Duodenal mucosa (tissue), 2 donors: ENCODE measurements around the gene FSTL5.

Experiments used
- H3K27ac ChIP-seq: one replicate; pipeline ENCODE4 v1.7.0; 2013; ENCODE audit warnings: low read depth, low read length
- H3K27me3 ChIP-seq, 2 donors: one replicate each; pipeline ENCODE4 v1.7.0; 2013; ENCODE audit warnings: low read length in 2 of 2, control low read depth in 1 of 2; ENCODE audit not compliant: insufficient read depth in 2 of 2, control insufficient read depth in 1 of 2
- H3K36me3 ChIP-seq, 2 donors: one replicate each; pipeline ENCODE4 v1.7.0; 2013; ENCODE audit warnings: low read length in 2 of 2, control low read depth in 1 of 2; ENCODE audit not compliant: insufficient read depth in 2 of 2, control insufficient read depth in 1 of 2
- H3K4me1 ChIP-seq, 2 donors: one replicate each; pipeline ENCODE4 v1.7.0; 2013; ENCODE audit warnings: low read length in 2 of 2, control low read depth in 1 of 2; ENCODE audit not compliant: insufficient read depth in 2 of 2, control insufficient read depth in 1 of 2
- H3K4me3 ChIP-seq, 2 donors: one replicate each; pipeline ENCODE4 v1.7.0; 2013; ENCODE audit warnings: low read length in 2 of 2, low read depth in 1 of 2
- H3K9ac ChIP-seq, 2 donors: one replicate each; pipeline ENCODE4 v1.7.0; 2013; ENCODE audit warnings: low read length in 2 of 2, low read depth in 1 of 2
- H3K9me3 ChIP-seq, 2 donors: one replicate each; pipeline ENCODE4 v1.7.0; 2013; ENCODE audit warnings: low read length in 2 of 2, control low read depth in 1 of 2; ENCODE audit not compliant: control insufficient read depth in 1 of 2

The FSTL5 gene

GRCh38 chr4:161881370-161881769 lies 282.4 kb downstream of the FSTL5 start:
- Histone ChIP-seq H3K4me3 (no peak overlapping the region), H3K9me3 (no peaks in the 10 kb centered on the region), H3K36me3 (no peaks in the 10 kb centered on the region), H3K4me1 (no peaks in the 10 kb centered on the region), H3K27ac (no peak overlapping the region), H3K9ac (no peak overlapping the region), H3K27me3 (no peaks in the 10 kb centered on the region)

GRCh38 chr4:161869511-161869910 lies 294.3 kb downstream of the FSTL5 start:
- H3K9ac ChIP-seq, result no peak overlapping the region
- no peak overlapping the region for H3K4me3 ChIP-seq
- H3K4me1 ChIP-seq, result no peaks in the 10 kb centered on the region
- H3K27ac ChIP-seq, result no peak overlapping the region
- H3K9me3 ChIP-seq, result no peaks in the 10 kb centered on the region
- no peaks in the 10 kb centered on the region for H3K27me3 ChIP-seq
- no peaks in the 10 kb centered on the region for H3K36me3 ChIP-seq

- H3K27ac ChIP-seq, result no peak overlapping the region
- H3K27me3 ChIP-seq, result no peaks in the 10 kb centered on the region
- peaks cover 0 to 3% of the 10 kb centered on the region in 2 donors for H3K9me3 ChIP-seq
- H3K9ac ChIP-seq, result no peak overlapping the region
- no peak overlapping the region for H3K4me3 ChIP-seq
- no peaks in the 10 kb centered on the region for H3K4me1 ChIP-seq
- no peaks in the 10 kb centered on the region for H3K36me3 ChIP-seq
These were observed 307.0 kb downstream of the FSTL5 start for GRCh38 chr4:161856711-161857326.

GRCh38 chr4:161850631-161851030 lies 313.2 kb downstream of the FSTL5 start:
- Histone ChIP-seq H3K9me3 (peaks cover 0 to 13% of the 10 kb centered on the region in 2 donors), H3K9ac (no peak overlapping the region), H3K36me3 (no peaks in the 10 kb centered on the region), H3K4me3 (no peak overlapping the region), H3K27me3 (no peaks in the 10 kb centered on the region), H3K4me1 (no peaks in the 10 kb centered on the region), H3K27ac (no peak overlapping the region)

GRCh38 chr4:161841759-161842158 lies 322.0 kb downstream of the FSTL5 start:
- H3K9ac ChIP-seq, result no peak overlapping the region
- no peaks in the 10 kb centered on the region for H3K36me3 ChIP-seq
- no peaks in the 10 kb centered on the region for H3K9me3 ChIP-seq
- no peaks in the 10 kb centered on the region for H3K4me1 ChIP-seq
- no peak overlapping the region for H3K4me3 ChIP-seq
- H3K27ac ChIP-seq, result no peak overlapping the region
- H3K27me3 ChIP-seq, result no peaks in the 10 kb centered on the region

- no peaks in the 10 kb centered on the region for H3K4me1 ChIP-seq
- H3K9ac ChIP-seq, result no peak overlapping the region
- H3K9me3 ChIP-seq, result peaks cover 0 to 3% of the 10 kb centered on the region in 2 donors
- no peak overlapping the region for H3K27ac ChIP-seq
- no peak overlapping the region for H3K4me3 ChIP-seq
- H3K36me3 ChIP-seq, result no peaks in the 10 kb centered on the region
- H3K27me3 ChIP-seq, result no peaks in the 10 kb centered on the region
These were observed 334.2 kb downstream of the FSTL5 start for GRCh38 chr4:161829591-161829990.

GRCh38 chr4:161828061-161828460 lies 335.7 kb downstream of the FSTL5 start:
- H3K9me3 ChIP-seq, result peaks cover 4 to 10% of the 10 kb centered on the region in 2 donors
- H3K9ac ChIP-seq, result no peak overlapping the region
- no peaks in the 10 kb centered on the region for H3K36me3 ChIP-seq
- H3K27ac ChIP-seq, result no peak overlapping the region
- H3K4me1 ChIP-seq, result no peaks in the 10 kb centered on the region
- no peak overlapping the region for H3K4me3 ChIP-seq
- H3K27me3 ChIP-seq, result no peaks in the 10 kb centered on the region

GRCh38 chr4:161827013-161827412 lies 336.8 kb downstream of the FSTL5 start:
- H3K4me3 ChIP-seq, result no peak overlapping the region
- H3K36me3 ChIP-seq, result no peaks in the 10 kb centered on the region
- no peaks in the 10 kb centered on the region for H3K27me3 ChIP-seq
- H3K9ac ChIP-seq, result no peak overlapping the region
- H3K27ac ChIP-seq, result no peak overlapping the region
- H3K9me3 ChIP-seq, result peaks cover 13 to 21% of the 10 kb centered on the region in 2 donors
- H3K4me1 ChIP-seq, result no peaks in the 10 kb centered on the region

GRCh38 chr4:161823450-161823849 lies 340.4 kb downstream of the FSTL5 start:
- H3K9ac ChIP-seq, result no peak overlapping the region
- H3K9me3 ChIP-seq, result peaks cover 13 to 22% of the 10 kb centered on the region in 2 donors
- H3K36me3 ChIP-seq, result no peaks in the 10 kb centered on the region
- no peaks in the 10 kb centered on the region for H3K27me3 ChIP-seq
- no peak overlapping the region for H3K27ac ChIP-seq
- no peak overlapping the region for H3K4me3 ChIP-seq
- H3K4me1 ChIP-seq, result no peaks in the 10 kb centered on the region

- Histone ChIP-seq H3K4me1 (no peaks in the 10 kb centered on the region), H3K9ac (no peak overlapping the region), H3K9me3 (peaks cover 13 to 22% of the 10 kb centered on the region in 2 donors), H3K27me3 (no peaks in the 10 kb centered on the region), H3K36me3 (no peaks in the 10 kb centered on the region), H3K4me3 (no peak overlapping the region), H3K27ac (no peak overlapping the region)
These were observed 341.6 kb downstream of the FSTL5 start for GRCh38 chr4:161822174-161822573.

GRCh38 chr4:161817914-161818313 lies 345.9 kb downstream of the FSTL5 start:
- Histone ChIP-seq H3K27ac (no peak overlapping the region), H3K4me1 (no peaks in the 10 kb centered on the region), H3K36me3 (no peaks in the 10 kb centered on the region), H3K9me3 (peaks cover 7 to 10% of the 10 kb centered on the region in 2 donors), H3K27me3 (no peaks in the 10 kb centered on the region), H3K9ac (no peak overlapping the region), H3K4me3 (no peak overlapping the region)
